Astrocyte (in vitro differentiated cells and primary cell): ENCODE data around the gene ETV6. TPM values are rescaled to one million over a fixed set of nuclear protein-coding genes. Genes with fewer than 3 reads are reported as not detected.

Experiments used
- DNase-seq: peaks from one replicate; pipeline ENCODE4 v3.0.0-alpha.2; 2010; ENCODE audit warnings: low read depth
- FAIRE-seq: peaks from 2 replicates; lab custom pipeline; 2011; peaks lifted over from hg19 to GRCh38; lab: Jason Lieb, UNC
- H2AFZ ChIP-seq: 2 replicates; pipeline ENCODE4 v1.6.0; 2012; ENCODE audit warnings: low read depth, low read length, inconsistent platforms
- H3K27ac ChIP-seq: 2 replicates; pipeline ENCODE4 v1.5.1; 2011; ENCODE audit warnings: low read depth, low read length, inconsistent platforms
- H3K27me3 ChIP-seq: 2 replicates; pipeline ENCODE4 v1.6.0; 2011; ENCODE audit warnings: low read length, inconsistent platforms; ENCODE audit not compliant: insufficient read depth
- H3K36me3 ChIP-seq: 2 replicates; pipeline ENCODE4 v1.5.1; 2011; ENCODE audit warnings: low read length, inconsistent platforms; ENCODE audit not compliant: insufficient read depth
- H3K4me1 ChIP-seq: 2 replicates; pipeline ENCODE4 v1.5.1; 2011; ENCODE audit warnings: low read length, inconsistent platforms; ENCODE audit not compliant: insufficient read depth
- H3K4me2 ChIP-seq: 2 replicates; pipeline ENCODE4 v1.6.0; 2012; ENCODE audit warnings: low read length, inconsistent platforms
- H3K4me3 ChIP-seq: 2 replicates; pipeline ENCODE4 v1.5.1; 2011; ENCODE audit warnings: low read depth, mild to moderate bottlenecking, low read length, inconsistent platforms; ENCODE audit not compliant: insufficient read depth
- H3K79me2 ChIP-seq: 2 replicates; pipeline ENCODE4 v1.6.0; 2012; ENCODE audit warnings: mild to moderate bottlenecking, low read length, inconsistent platforms; ENCODE audit not compliant: insufficient read depth
- H3K9ac ChIP-seq: 2 replicates; pipeline ENCODE4 v1.6.0; 2012; ENCODE audit warnings: mild to moderate bottlenecking, low read length, inconsistent platforms
- H3K9me3 ChIP-seq: 2 replicates; pipeline ENCODE4 v1.5.1; 2012; ENCODE audit warnings: low read depth, mild to moderate bottlenecking, low read length, inconsistent platforms; ENCODE audit not compliant: insufficient read depth
- H4K20me1 ChIP-seq: 2 replicates; pipeline ENCODE4 v1.6.0; 2012; ENCODE audit warnings: low read length, inconsistent platforms; ENCODE audit not compliant: insufficient read depth
- H3K27ac Mint-ChIP-seq: one replicate; pipeline ENCODE4 v1.8.0; 2021; ENCODE audit warnings: mild to moderate bottlenecking, mixed read lengths; ENCODE audit not compliant: unreplicated experiment
- H3K27me3 Mint-ChIP-seq: one replicate; pipeline ENCODE4 v1.8.0; 2021; ENCODE audit warnings: low read depth, mixed read lengths; ENCODE audit not compliant: unreplicated experiment
- H3K36me3 Mint-ChIP-seq: one replicate; pipeline ENCODE4 v1.8.0; 2021; ENCODE audit warnings: low read depth, mixed read lengths; ENCODE audit not compliant: unreplicated experiment
- H3K4me1 Mint-ChIP-seq: one replicate; pipeline ENCODE4 v1.8.0; 2021; ENCODE audit warnings: low read depth, mixed read lengths; ENCODE audit not compliant: unreplicated experiment
- H3K4me3 Mint-ChIP-seq: one replicate; pipeline ENCODE4 v1.8.0; 2021; ENCODE audit warnings: mild to moderate bottlenecking, moderate library complexity, mixed read lengths; ENCODE audit not compliant: unreplicated experiment
- H3K9me3 Mint-ChIP-seq: one replicate; pipeline ENCODE4 v1.8.0; 2021; ENCODE audit warnings: mild to moderate bottlenecking, mixed read lengths; ENCODE audit not compliant: unreplicated experiment
- CTCF ChIP-seq: IDR thresholded peaks from 2 replicates; pipeline ENCODE4 v1.5.1; 2011; ENCODE audit warnings: low read depth, mild to moderate bottlenecking, inconsistent platforms, low read length, moderate library complexity; ENCODE audit not compliant: insufficient read depth
- EZH2 ChIP-seq: IDR thresholded peaks from 2 replicates; pipeline ENCODE4 v1.6.1; 2012; ENCODE audit warnings: mild to moderate bottlenecking, low read length, inconsistent platforms; ENCODE audit not compliant: insufficient read depth
- total RNA-seq: library from RNA; stranded (reverse); gene quantifications from 2 replicates; pipeline ENCODE4 v1.2.1, GENCODE V29; 2021

ETV6 gene
- total RNA-seq, 1 donor from 2014 or later = 41.2 TPM

- no peak for FAIRE-seq
- no peaks in the 10 kb centered on the region for H3K9me3 Mint-ChIP-seq
- H3K79me2 ChIP-seq = peaks cover 80% of the 10 kb centered on the region
These were observed 94.2 kb downstream of the ETV6 start for GRCh38 chr12:11743423-11744409.

GRCh38 chr12:11744410-11744801 lies 94.9 kb downstream of the ETV6 start:
- H3K27ac Mint-ChIP-seq = no peak overlapping the region
- peaks cover 43% of the 10 kb centered on the region for H4K20me1 ChIP-seq

More at GRCh38 chr12:11743423-11744409, 94.2 kb downstream of the ETV6 start:
- no peak overlapping the region for H3K4me3 ChIP-seq
- Mint-ChIP-seq H3K4me3 (no peak overlapping the region), H3K27me3 (no peaks in the 10 kb centered on the region), H3K4me1 (peaks cover 50% of the 10 kb centered on the region), H3K27ac (peak overlapping the region; percentile 20), H3K36me3 (peaks cover 4% of the 10 kb centered on the region)
- DNase-seq = no peak
- no peaks in the 10 kb centered on the region for H3K27me3 ChIP-seq
- peaks cover 45% of the 10 kb centered on the region for H4K20me1 ChIP-seq
- TF ChIP-seq CTCF (no peak), EZH2 (no peak)
- no peaks in the 10 kb centered on the region for H3K9me3 ChIP-seq
- peaks cover 18% of the 10 kb centered on the region for H3K4me1 ChIP-seq
- H3K9ac ChIP-seq = no peak overlapping the region
- no peaks in the 10 kb centered on the region for H3K36me3 ChIP-seq
- no peak overlapping the region for H2AFZ ChIP-seq
- no peak overlapping the region for H3K27ac ChIP-seq
- H3K4me2 ChIP-seq = no peak overlapping the region

More at GRCh38 chr12:11744410-11744801, 94.9 kb downstream of the ETV6 start:
- peaks cover 50% of the 10 kb centered on the region for H3K4me1 Mint-ChIP-seq
- H3K27me3 Mint-ChIP-seq = no peaks in the 10 kb centered on the region
- H2AFZ ChIP-seq = no peak overlapping the region
- H3K4me1 ChIP-seq = peaks cover 18% of the 10 kb centered on the region
- H3K36me3 ChIP-seq = no peaks in the 10 kb centered on the region
- peaks cover 2% of the 10 kb centered on the region for H3K36me3 Mint-ChIP-seq
- DNase-seq (no peak), FAIRE-seq (no peak)
- no peak overlapping the region for H3K4me3 Mint-ChIP-seq
- TF ChIP-seq CTCF (no peak), EZH2 (no peak)
- peaks cover 80% of the 10 kb centered on the region for H3K79me2 ChIP-seq
- no peak overlapping the region for H3K4me3 ChIP-seq
- H3K4me2 ChIP-seq = no peak overlapping the region
- H3K9me3 Mint-ChIP-seq = no peaks in the 10 kb centered on the region
- H3K27ac ChIP-seq = no peak overlapping the region
- H3K9ac ChIP-seq = no peak overlapping the region
- H3K27me3 ChIP-seq = no peaks in the 10 kb centered on the region
- no peaks in the 10 kb centered on the region for H3K9me3 ChIP-seq
